Naive B cell (primary cell): ENCODE data around the gene MYMK. TPM values are rescaled to one million over a fixed set of nuclear protein-coding genes. Genes with fewer than 3 reads are reported as not detected.

Experiments used
- ATAC-seq, 2 donors: fragments of 150-1000 bp; cut with Tn5 transposase; 2 replicates each; pipeline ENCODE4 v1.10.0; 2021; ENCODE audit warnings: low read depth in 2 of 2, mild to moderate bottlenecking in 2 of 2, moderate library complexity in 2 of 2
- DNase-seq: peaks from one replicate; pipeline ENCODE4 v3.0.0; 2022
- H3K27ac Mint-ChIP-seq, 6 donors: one replicate each; pipeline ENCODE4 v1.8.0; 2020 to 2022; ENCODE audit warnings: mild to moderate bottlenecking in 6 of 6, mixed read lengths in 6 of 6, moderate library complexity in 5 of 6, inconsistent platforms in 2 of 6
- H3K27me3 Mint-ChIP-seq, 3 donors: one replicate each; pipeline ENCODE4 v1.8.0; 2021 to 2022; ENCODE audit warnings: mixed read lengths in 3 of 3, mild to moderate bottlenecking in 1 of 3
- H3K36me3 Mint-ChIP-seq, 2 donors: one replicate each; pipeline ENCODE4 v1.8.0; 2020 to 2022; ENCODE audit warnings: mixed read lengths in 2 of 2, inconsistent platforms in 1 of 2, mild to moderate bottlenecking in 1 of 2
- H3K4me1 Mint-ChIP-seq, 3 donors: one replicate each; pipeline ENCODE4 v1.8.0; 2020 to 2022; ENCODE audit warnings: mixed read lengths in 3 of 3, inconsistent platforms in 1 of 3, mild to moderate bottlenecking in 1 of 3, moderate library complexity in 1 of 3
- H3K4me3 Mint-ChIP-seq, 8 donors: one replicate each; pipeline ENCODE4 v1.8.0; 2020 to 2022; ENCODE audit warnings: mild to moderate bottlenecking in 8 of 8, mixed read lengths in 8 of 8, moderate library complexity in 8 of 8, inconsistent platforms in 2 of 8
- H3K9me3 Mint-ChIP-seq, 7 donors: one replicate each; pipeline ENCODE4 v1.8.0; 2020 to 2022; ENCODE audit warnings: mixed read lengths in 7 of 7, mild to moderate bottlenecking in 5 of 7, inconsistent platforms in 2 of 7, moderate library complexity in 1 of 7
- polyA plus RNA-seq, 6 donors: library from polyadenylated mRNA; unstranded; fragments of 300-500 nt; fragmentation: Illumina TruSeq; gene quantifications; one replicate each; pipeline ENCODE4 v1.2.3, GENCODE V29; 2021; ENCODE audit warnings: low read depth in 6 of 6

Gene MYMK
- polyA plus RNA-seq, 6 donors from 2014 or later, result not detected

GRCh38 chr9:133493845-133494540 is 30.8 kb downstream of the MYMK start:
- Mint-ChIP-seq H3K4me1 (no peaks in the 10 kb centered on the region), H3K9me3 (no peaks in the 10 kb centered on the region), H3K36me3 (no peaks in the 10 kb centered on the region), H3K4me3 (no peak overlapping the region), H3K27ac (peak overlapping the region in 2 of 6 donors; percentile 58 to 59), H3K27me3 (peaks cover 11 to 29% (median 25%) of the 10 kb centered on the region in 3 donors)
- no peak for DNase-seq
- ATAC-seq, result no peak

- ATAC-seq (no peak), DNase-seq (no peak)
- peaks cover 11 to 23% (median 22%) of the 10 kb centered on the region in 3 donors for H3K27me3 Mint-ChIP-seq
- no peaks in the 10 kb centered on the region for H3K9me3 Mint-ChIP-seq
- no peaks in the 10 kb centered on the region for H3K36me3 Mint-ChIP-seq
- no peaks in the 10 kb centered on the region for H3K4me1 Mint-ChIP-seq
- H3K4me3 Mint-ChIP-seq, result no peak overlapping the region
- peak overlapping the region in 1 of 6 donors; percentile 59 for H3K27ac Mint-ChIP-seq
Observed at GRCh38 chr9:133493428-133493827, 31.3 kb downstream of the MYMK start.

GRCh38 chr9:133492061-133493021 is 32.4 kb downstream of the MYMK start:
- no peaks in the 10 kb centered on the region for H3K9me3 Mint-ChIP-seq
- H3K36me3 Mint-ChIP-seq, result no peaks in the 10 kb centered on the region
- no peak overlapping the region for H3K27ac Mint-ChIP-seq
- H3K4me1 Mint-ChIP-seq, result no peaks in the 10 kb centered on the region
- peaks cover 11 to 15% (median 14%) of the 10 kb centered on the region in 3 donors for H3K27me3 Mint-ChIP-seq
- no peak overlapping the region for H3K4me3 Mint-ChIP-seq
- DNase-seq (no peak), ATAC-seq (no peak)

- Mint-ChIP-seq H3K27ac (no peak overlapping the region), H3K27me3 (peaks cover 11 to 16% (median 14%) of the 10 kb centered on the region in 3 donors), H3K36me3 (no peaks in the 10 kb centered on the region), H3K4me3 (no peak overlapping the region), H3K9me3 (no peaks in the 10 kb centered on the region), H3K4me1 (no peaks in the 10 kb centered on the region)
- DNase-seq (no peak), ATAC-seq (no peak)
Observed at GRCh38 chr9:133491656-133491925, 33.2 kb downstream of the MYMK start.

- Mint-ChIP-seq H3K27ac (no peak overlapping the region), H3K4me1 (peaks cover 0 to 5% (median 4%) of the 10 kb centered on the region in 3 donors), H3K36me3 (no peaks in the 10 kb centered on the region), H3K4me3 (no peak overlapping the region), H3K27me3 (peaks cover 14 to 21% (median 16%) of the 10 kb centered on the region in 3 donors), H3K9me3 (no peaks in the 10 kb centered on the region)
- ATAC-seq, result no peak
- no peak for DNase-seq
Observed at GRCh38 chr9:133490865-133491655, 33.7 kb downstream of the MYMK start.

GRCh38 chr9:133490201-133490681 is 34.5 kb downstream of the MYMK start:
- DNase-seq, result no peak
- no peak overlapping the region for H3K27ac Mint-ChIP-seq
- H3K36me3 Mint-ChIP-seq, result no peaks in the 10 kb centered on the region
- no peak for ATAC-seq
- no peaks in the 10 kb centered on the region for H3K9me3 Mint-ChIP-seq
- H3K4me3 Mint-ChIP-seq, result peak overlapping the region in 1 of 8 donors; percentile 29
- H3K4me1 Mint-ChIP-seq, result peaks cover 0 to 8% (median 5%) of the 10 kb centered on the region in 3 donors
- H3K27me3 Mint-ChIP-seq, result peaks cover 14 to 21% (median 16%) of the 10 kb centered on the region in 3 donors

GRCh38 chr9:133489253-133490190 is 35.2 kb downstream of the MYMK start:
- H3K9me3 Mint-ChIP-seq, result no peaks in the 10 kb centered on the region
- no peak overlapping the region for H3K27ac Mint-ChIP-seq
- no peaks in the 10 kb centered on the region for H3K36me3 Mint-ChIP-seq
- DNase-seq (no peak), ATAC-seq (no peak)
- no peak overlapping the region for H3K4me3 Mint-ChIP-seq
- H3K4me1 Mint-ChIP-seq, result peaks cover 0 to 8% (median 5%) of the 10 kb centered on the region in 3 donors
- H3K27me3 Mint-ChIP-seq, result peaks cover 14 to 21% (median 16%) of the 10 kb centered on the region in 3 donors

- Mint-ChIP-seq H3K36me3 (no peaks in the 10 kb centered on the region), H3K9me3 (no peaks in the 10 kb centered on the region), H3K4me3 (no peak overlapping the region), H3K4me1 (peaks cover 0 to 8% (median 5%) of the 10 kb centered on the region in 3 donors), H3K27me3 (peaks cover 14 to 21% (median 16%) of the 10 kb centered on the region in 3 donors), H3K27ac (no peak overlapping the region)
- DNase-seq (no peak), ATAC-seq (no peak)
Observed at GRCh38 chr9:133488686-133489252, 36.0 kb downstream of the MYMK start.

GRCh38 chr9:133487331-133487725 is 37.4 kb downstream of the MYMK start:
- H3K4me3 Mint-ChIP-seq, result no peak overlapping the region
- ATAC-seq (no peak), DNase-seq (no peak)
- H3K36me3 Mint-ChIP-seq, result no peaks in the 10 kb centered on the region
- H3K9me3 Mint-ChIP-seq, result no peaks in the 10 kb centered on the region
- peaks cover 0 to 8% (median 5%) of the 10 kb centered on the region in 3 donors for H3K4me1 Mint-ChIP-seq
- H3K27ac Mint-ChIP-seq, result no peak overlapping the region
- H3K27me3 Mint-ChIP-seq, result peaks cover 12 to 21% (median 14%) of the 10 kb centered on the region in 3 donors

- Mint-ChIP-seq H3K36me3 (no peaks in the 10 kb centered on the region), H3K4me1 (peaks cover 0 to 8% (median 5%) of the 10 kb centered on the region in 3 donors), H3K4me3 (peak overlapping the region in 3 of 8 donors; percentile 39 to 48 (median 48)), H3K9me3 (no peaks in the 10 kb centered on the region), H3K27me3 (peaks cover 7 to 21% (median 12%) of the 10 kb centered on the region in 3 donors), H3K27ac (peak overlapping the region in 1 of 6 donors; percentile 37)
- no peak for DNase-seq
- peak; percentile 49 to 50 for ATAC-seq
Observed at GRCh38 chr9:133485531-133486260, 39.1 kb downstream of the MYMK start.

- Mint-ChIP-seq H3K4me3 (no peak overlapping the region), H3K4me1 (peaks cover 0 to 8% (median 6%) of the 10 kb centered on the region in 3 donors), H3K27ac (no peak overlapping the region), H3K36me3 (no peaks in the 10 kb centered on the region), H3K9me3 (no peaks in the 10 kb centered on the region), H3K27me3 (peaks cover 0 to 14% (median 12%) of the 10 kb centered on the region in 3 donors)
- no peak for ATAC-seq
- DNase-seq, result no peak
Observed at GRCh38 chr9:133484671-133485437, 39.9 kb downstream of the MYMK start.
